Measurements from ENCODE around the gene FGF18.

Gene FGF18

GRCh38 chr5:171505473-171506043 is 86.1 kb downstream of the FGF18 start:
- no peak for DNase-seq

GRCh38 chr5:171506951-171507350 is 87.5 kb downstream of the FGF18 start:
- DNase-seq = no peak
